K562 (cell line): Measurements from ENCODE around the gene NASP. TPM values are rescaled to one million over a fixed set of nuclear protein-coding genes. Genes with fewer than 3 reads are reported as not detected.

Experiments
- ATAC-seq: fragments of 200-7000 bp; cut with Tn5 transposase; 3 replicates; pipeline ENCODE4 v1.9.1; 2020; ENCODE audit warnings: moderate library complexity
- BruUV-seq: library from RNA; stranded (reverse); fragments of 400-500 nt; replicated peaks from 2 replicates; lab custom pipeline; 2021; lab: Mats Ljungman, UMichigan
- CTCF ChIA-PET: fragments of 300-600 bp; formaldehyde crosslinking; extraction: SDS; loops from one replicate; lab custom pipeline; 2021; ENCODE audit warnings: low intra/inter-chr PET ratio; lab: Yijun Ruan, JAX
- POLR2A ChIA-PET: fragments of 300-600, 350-650 bp; sonication (Branson Sonifier 250); formaldehyde crosslinking; extraction: SDS; loops from one replicate; lab custom pipeline; 2021; ENCODE audit warnings: antibody characterized with exemption, inconsistent platforms; lab: Yijun Ruan, JAX
- DNase-seq, 4 experiments: peaks; one replicate each; pipeline versions ENCODE4 v3.0.0 to v3.0.0-alpha.2; 2011 to 2018; ENCODE audit warnings: low spot score in 3 of 4, mixed read lengths in 3 of 4; ENCODE audit errors: extremely low read depth in 1 of 4
- FAIRE-seq: peaks from 2 replicates; lab custom pipeline; 2011; peaks lifted over from hg19 to GRCh38; lab: Jason Lieb, UNC
- H2AFZ ChIP-seq: 2 replicates; pipeline ENCODE4 v1.6.0; 2011; ENCODE audit warnings: low read depth, low read length, control low read depth, inconsistent platforms
- H3K27ac ChIP-seq: fragments of 200-600 bp; 3 replicates; pipeline ENCODE4 v1.8.0; 2011; ENCODE audit warnings: low read depth, mild to moderate bottlenecking, control low read depth, inconsistent platforms, low read length, moderate library complexity, mixed read lengths; ENCODE audit errors: extremely low read depth
- H3K27me3 ChIP-seq, 2 experiments: fragments of 300-600 bp in 1 of 2; 2 replicates in 1 of 2; 3 replicates in 1 of 2; pipeline versions ENCODE4 v1.6.0 to v1.8.0; 2011; ENCODE audit warnings: inconsistent platforms in 2 of 2, low read length in 2 of 2, mild to moderate bottlenecking in 1 of 2, mixed read lengths in 1 of 2, moderate library complexity in 1 of 2; ENCODE audit not compliant: control insufficient read depth in 2 of 2, insufficient read depth in 2 of 2
- H3K36me3 ChIP-seq: fragments of 300-600 bp; 3 replicates; pipeline ENCODE4 v1.8.0; 2011; ENCODE audit warnings: mild to moderate bottlenecking, low read length, inconsistent platforms; ENCODE audit not compliant: control insufficient read depth, insufficient read depth
- H3K4me1 ChIP-seq, 2 experiments: fragments of 200-600 bp in 1 of 2; replicated peaks in 1 of 2; 2 replicates in 1 of 2; 3 replicates in 1 of 2; pipeline versions ENCODE4 v1.5.1 to v1.8.0; 2011; ENCODE audit warnings: inconsistent platforms in 2 of 2, low read length in 2 of 2, mild to moderate bottlenecking in 1 of 2, mixed read lengths in 1 of 2, moderate library complexity in 1 of 2; ENCODE audit not compliant: control insufficient read depth in 2 of 2, insufficient read depth in 2 of 2
- H3K4me2 ChIP-seq: 2 replicates; pipeline ENCODE4 v1.6.1; 2011; ENCODE audit warnings: low read length, control low read depth, inconsistent platforms, mixed read lengths; ENCODE audit not compliant: insufficient read depth
- H3K4me3 ChIP-seq: fragments of 200-600 bp; sonication (generic), shearing (Covaris generic); 2 replicates; pipeline ENCODE4 v1.5.1; 2016; ENCODE audit warnings: control low read depth, inconsistent platforms
- H3K79me2 ChIP-seq: fragments of 200-600 bp; 3 replicates; pipeline ENCODE4 v1.8.0; 2011; ENCODE audit warnings: low read length, inconsistent platforms; ENCODE audit not compliant: control insufficient read depth, insufficient read depth
- H3K9ac ChIP-seq, 2 experiments: 2 replicates each; pipeline versions ENCODE4 v1.6.0 to v1.6.1; 2011; ENCODE audit warnings: low read depth in 2 of 2, low read length in 2 of 2, control low read depth in 1 of 2, inconsistent platforms in 1 of 2, mild to moderate bottlenecking in 1 of 2, mixed read lengths in 1 of 2; ENCODE audit not compliant: insufficient read depth in 1 of 2
- H3K9me1 ChIP-seq: one replicate; pipeline ENCODE4 v1.6.0; 2011; ENCODE audit warnings: inconsistent platforms, mild to moderate bottlenecking, low read length, moderate library complexity; ENCODE audit not compliant: control insufficient read depth, insufficient read depth
- H3K9me3 ChIP-seq: replicated peaks from 2 replicates; pipeline ENCODE4 v1.5.1; 2011; ENCODE audit warnings: low read depth, low read length, inconsistent platforms; ENCODE audit not compliant: control insufficient read depth, insufficient read depth
- H4K20me1 ChIP-seq: replicated peaks from 2 replicates; pipeline ENCODE4 v1.6.1; 2011; ENCODE audit warnings: low read length, inconsistent platforms, mixed read lengths; ENCODE audit not compliant: control insufficient read depth, insufficient read depth
- AFF1 ChIP-seq, 2 experiments: fragments of 450-650 bp; IDR thresholded peaks; 2 replicates each; pipeline ENCODE4 v1.6.1; 2018; ENCODE audit warnings: mild to moderate bottlenecking in 2 of 2, low read depth in 1 of 2; ENCODE audit not compliant: partially characterized antibody in 2 of 2
- AFF4 ChIP-seq: sonication (generic); formaldehyde crosslinking; IDR thresholded peaks from 2 replicates; pipeline ENCODE4 v1.8.0; 2023; ENCODE audit warnings: mild to moderate bottlenecking, missing genetic modification reagents
- HSF4 ChIP-seq: fragments of 250-450 bp; sonication (Bioruptor Pico); IDR thresholded peaks from 2 replicates; pipeline ENCODE4 v2.1.2; 2022; ENCODE audit warnings: mild to moderate bottlenecking, moderate library complexity, borderline replicate concordance
- MAFF ChIP-seq: IDR thresholded peaks from 2 replicates; pipeline ENCODE4 v1.6.1; 2012; ENCODE audit warnings: low read length, improper control_type of control experiment
- PCBP1 ChIP-seq: fragments of 200-400 bp; formaldehyde crosslinking; IDR thresholded peaks from 2 replicates; pipeline ENCODE4 v1.6.1; 2018; ENCODE audit warnings: mild to moderate bottlenecking, low read depth, low read length; ENCODE audit not compliant: poor library complexity, severe bottlenecking
- RBM14 ChIP-seq: fragments of 200-400 bp; formaldehyde crosslinking; IDR thresholded peaks from 2 replicates; pipeline ENCODE4 v1.6.1; 2018; ENCODE audit warnings: low read depth, mild to moderate bottlenecking, low read length, moderate library complexity, borderline replicate concordance; ENCODE audit not compliant: insufficient read depth
- SMARCA4 ChIP-seq: fragments of 450-650 bp; IDR thresholded peaks from 2 replicates; pipeline ENCODE4 v1.6.1; 2016
- SRSF7 ChIP-seq: fragments of 200-400 bp; formaldehyde crosslinking; optimal IDR thresholded peaks from 2 replicates; pipeline ENCODE3; 2017; ENCODE audit warnings: mild to moderate bottlenecking, low read depth, low read length
- SUPT5H ChIP-seq: fragments of 450-650 bp; IDR thresholded peaks from 2 replicates; pipeline ENCODE4 v1.6.1; 2016
- ZNF589 ChIP-seq: fragments of 200-800 bp; sonication (Bioruptor generic); IDR thresholded peaks from 2 replicates; pipeline ENCODE4 v1.6.1; 2016; ENCODE audit warnings: low read depth, missing genetic modification characterization, missing compliant biosample characterization
- ZNF785 ChIP-seq: fragments of 250-450 bp; sonication (Bioruptor Pico); IDR thresholded peaks from 2 replicates; pipeline ENCODE4 v1.4.0; 2020; ENCODE audit warnings: mild to moderate bottlenecking
- WGBS: fragments of 100-300 bp; shearing (Covaris generic); methylation state at CpG from one replicate; pipeline ENCODE4 v1.1.6; 2016; ENCODE audit warnings: low coverage, mixed read lengths; ENCODE audit not compliant: insufficient coverage; ENCODE audit errors: missing lambda C conversion rate; 5-methylcytosine and 5-hydroxymethylcytosine counted together
- in situ Hi-C: fragments of 300-500 bp; cut with MboI; formaldehyde crosslinking; loops from 4 replicates; pipeline ENCODE4 v1.15.0; 2018; ENCODE audit warnings: inconsistent platforms, mixed read lengths
- intact Hi-C: fragments of 100-400 bp; cut with micrococcal nuclease; formaldehyde crosslinking; loops from 2 replicates; pipeline ENCODE4 v1.14.2; 2022
- polyA plus RNA-seq, 8 experiments: library from polyadenylated mRNA; depleted of rRNA in 4 of 8; stranded (reverse) in 5 of 8; unstranded in 3 of 8; fragments of >200 nt; fragmentation: Nextera tagmentation in 2 of 8; fragmentation: Illumina TruSeq in 1 of 8; extraction: Ambion mirVana in 2 of 8; extraction: Trizol in 1 of 8; gene quantifications; 2 replicates each; pipeline versions ENCODE4 v1.2.1 to v1.2.3, GENCODE V29; 2011 to 2014; ENCODE audit warnings: inconsistent platforms in 1 of 8, missing spikeins in 1 of 8
- total RNA-seq, 7 experiments: library from RNA; depleted of rRNA in 6 of 7; stranded (reverse); fragments of >200 nt in 6 of 7; fragmentation: Illumina TruSeq in 2 of 7; extraction: Trizol in 2 of 7; gene quantifications; 2 replicates each; pipeline versions ENCODE4 v1.2.1 to v1.2.3, GENCODE V29; 2011 to 2021; ENCODE audit warnings: low replicate concordance in 1 of 7

NASP gene
- total and polyA plus RNA-seq, 9 of the 15 experiments (the other 6 are each of a cell fraction or from before 2014, with no cell fraction given) = 199 to 578 (median 419) TPM

GRCh38 chr1:45622524-45623394 lies 38.9 kb downstream of the NASP start:
- no TSS peak for BruUV-seq
- TF ChIP-seq HSF4 (no peak), AFF4 (no peak), ZNF589 (no peak), ZNF785 (CRISPR knock-in tag) (no peak), AFF1 (IDR thresholded peaks at IDR 0.05; ENCODE audit: low read depth in 1 of 2, partially characterized antibody in 2 of 2) (no peak), MAFF (no peak), SRSF7 (no peak), PCBP1 (peak; percentile 21), SUPT5H (peak; percentile 34; the same call in 1 of the 2 replicates), SMARCA4 (no peak), RBM14 (0 out of 2 replicates have a peak, but pooled peaks have one; percentile 69)

More at GRCh38 chr1:45622524-45623394, 38.9 kb downstream of the NASP start:
- in situ Hi-C loops = no loop called here
- DNase-seq = peak in 1 of 4 experiments; percentile 16
- H3K9me3 ChIP-seq = no peaks in the 10 kb centered on the region
- ATAC-seq = no peak
- no peaks in the 10 kb centered on the region for H3K9me1 ChIP-seq
- H3K27me3 ChIP-seq = no peaks in the 10 kb centered on the region
- CTCF ChIA-PET = no interaction called here
- peaks cover 0 to 17% of the 10 kb centered on the region in 2 experiments; a peak in 2 of 5 replicates for H3K4me1 ChIP-seq
- H3K4me2 ChIP-seq = no peak overlapping the region
- POLR2A ChIA-PET = interaction anchor here (0.6 to 1.3 kb wide), 5 partner anchors 14 to 110 kb away, joined by 3 to 4 read pairs (median 3); partner anchors contain the start of gene PRDX1
- peaks cover 67% of the 10 kb centered on the region for H3K36me3 ChIP-seq
- H4K20me1 ChIP-seq = no peaks in the 10 kb centered on the region; the same call in none of the 2 replicates
- intact Hi-C loops = no loop called here
- 93% methylated on average over 55 of the region's 78 CpGs for WGBS
- no peak for FAIRE-seq
- no peak overlapping the region for H2AFZ ChIP-seq
- H3K9ac ChIP-seq = peak overlapping the region in 1 of 2 experiments; percentile 63; a peak in 2 of 4 replicates
- H3K27ac ChIP-seq = peak overlapping the region; percentile 21; the same call in 1 of the 3 replicates
- H3K4me3 ChIP-seq = no peak overlapping the region
- no peaks in the 10 kb centered on the region for H3K79me2 ChIP-seq
